Measurements from ENCODE around the gene TRPM8.

Gene TRPM8

DNA sequence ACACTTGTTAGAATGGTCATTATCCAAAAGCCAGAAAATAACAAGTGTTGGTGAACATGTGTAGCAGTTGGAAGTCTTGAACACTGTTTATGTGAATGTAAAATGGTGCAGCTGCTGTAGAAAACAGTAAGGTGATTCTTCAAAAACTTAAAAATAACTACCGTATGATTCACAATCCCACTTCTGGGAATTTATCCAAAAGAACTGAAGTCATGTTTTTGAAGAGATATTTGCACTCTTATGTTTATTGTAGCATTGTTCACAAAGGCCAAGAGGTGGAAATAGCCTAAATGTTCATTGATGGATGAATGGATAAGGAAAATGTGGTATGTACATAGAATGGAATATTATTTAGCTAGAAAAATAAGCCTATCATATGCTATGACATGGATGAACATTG, 127.0 kb downstream of the TRPM8 start:
- H3K4me2 ChIP-seq (ENCODE audit: insufficient read depth, low read length): no peak overlapping the region
- no peak overlapping the region for H3K27ac ChIP-seq (ENCODE audit: low read length)
- no peak overlapping the region for H2AFZ ChIP-seq (ENCODE audit: low read depth, low read length)
- no peak for DNase-seq
- H4K20me1 ChIP-seq (ENCODE audit: insufficient read depth, low read length): no peaks in the 10 kb centered on the region
- H3K4me1 ChIP-seq (ENCODE audit: insufficient read depth, low read length): no peaks in the 10 kb centered on the region
- peaks cover 9% of the 10 kb centered on the region for H3K27me3 ChIP-seq (ENCODE audit: insufficient read depth, low read length, poor library complexity)
- H3K4me3 ChIP-seq (ENCODE audit: low read depth in 1 of 2, low read length in 2 of 2): no peak overlapping the region
- H3K79me2 ChIP-seq (ENCODE audit: insufficient read depth, low read length): no peaks in the 10 kb centered on the region
- TF ChIP-seq EZH2 (IDR thresholded peaks at IDR 0.05; ENCODE audit: borderline replicate concordance, low read depth, low read length, severe bottlenecking): no peak
- TF ChIP-seq, protein P1, sequence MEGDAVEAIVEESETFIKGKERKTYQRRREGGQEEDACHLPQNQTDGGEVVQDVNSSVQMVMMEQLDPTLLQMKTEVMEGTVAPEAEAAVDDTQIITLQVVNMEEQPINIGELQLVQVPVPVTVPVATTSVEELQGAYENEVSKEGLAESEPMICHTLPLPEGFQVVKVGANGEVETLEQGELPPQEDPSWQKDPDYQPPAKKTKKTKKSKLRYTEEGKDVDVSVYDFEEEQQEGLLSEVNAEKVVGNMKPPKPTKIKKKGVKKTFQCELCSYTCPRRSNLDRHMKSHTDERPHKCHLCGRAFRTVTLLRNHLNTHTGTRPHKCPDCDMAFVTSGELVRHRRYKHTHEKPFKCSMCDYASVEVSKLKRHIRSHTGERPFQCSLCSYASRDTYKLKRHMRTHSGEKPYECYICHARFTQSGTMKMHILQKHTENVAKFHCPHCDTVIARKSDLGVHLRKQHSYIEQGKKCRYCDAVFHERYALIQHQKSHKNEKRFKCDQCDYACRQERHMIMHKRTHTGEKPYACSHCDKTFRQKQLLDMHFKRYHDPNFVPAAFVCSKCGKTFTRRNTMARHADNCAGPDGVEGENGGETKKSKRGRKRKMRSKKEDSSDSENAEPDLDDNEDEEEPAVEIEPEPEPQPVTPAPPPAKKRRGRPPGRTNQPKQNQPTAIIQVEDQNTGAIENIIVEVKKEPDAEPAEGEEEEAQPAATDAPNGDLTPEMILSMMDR (IDR thresholded peaks at IDR 0.05; ENCODE audit: borderline replicate concordance, extremely low read depth, low read length, poor library complexity, severe bottlenecking): no peak
- H3K9me3 ChIP-seq (ENCODE audit: insufficient read depth, low read length, severe bottlenecking): no peaks in the 10 kb centered on the region
- no peaks in the 10 kb centered on the region for H3K36me3 ChIP-seq (ENCODE audit: insufficient read depth, low read length)
- no peak overlapping the region for H3K9ac ChIP-seq (ENCODE audit: low read depth, low read length)
- no peak for ATAC-seq (ENCODE audit: insufficient read depth, low read depth)

DNA sequence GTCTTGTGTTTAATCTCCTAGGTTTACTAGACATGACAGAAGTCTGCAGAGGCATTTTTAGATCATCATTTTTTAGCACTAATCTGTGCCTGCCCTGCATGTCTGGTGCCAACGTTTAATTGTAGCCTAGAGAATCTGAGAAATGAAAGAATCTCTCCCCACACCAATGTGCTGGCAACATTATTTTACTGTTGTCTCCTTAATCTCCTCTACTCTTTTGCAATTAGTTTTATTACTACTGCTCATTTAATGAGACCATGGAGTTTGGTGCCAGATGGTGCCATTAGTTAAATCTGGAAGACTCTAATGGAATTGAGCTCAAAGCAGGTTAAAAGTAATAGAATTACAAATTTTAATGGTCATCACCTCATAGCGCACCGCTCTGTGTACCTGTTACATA, 129.3 kb downstream of the TRPM8 start:
- no peak overlapping the region for H3K4me3 ChIP-seq (ENCODE audit: low read depth in 1 of 2, low read length in 2 of 2)
- no peaks in the 10 kb centered on the region for H3K36me3 ChIP-seq (ENCODE audit: insufficient read depth, low read length)
- ATAC-seq (ENCODE audit: insufficient read depth, low read depth): no peak
- TF ChIP-seq, protein P1 (IDR thresholded peaks at IDR 0.05; ENCODE audit: borderline replicate concordance, extremely low read depth, low read length, poor library complexity, severe bottlenecking): no peak
- no peak for TF ChIP-seq EZH2 (IDR thresholded peaks at IDR 0.05; ENCODE audit: borderline replicate concordance, low read depth, low read length, severe bottlenecking)
- H3K79me2 ChIP-seq (ENCODE audit: insufficient read depth, low read length): no peaks in the 10 kb centered on the region
- no peak overlapping the region for H2AFZ ChIP-seq (ENCODE audit: low read depth, low read length)
- H4K20me1 ChIP-seq (ENCODE audit: insufficient read depth, low read length): no peaks in the 10 kb centered on the region
- no peak overlapping the region for H3K9ac ChIP-seq (ENCODE audit: low read depth, low read length)
- peaks cover 9% of the 10 kb centered on the region for H3K27me3 ChIP-seq (ENCODE audit: insufficient read depth, low read length, poor library complexity)
- no peak overlapping the region for H3K4me2 ChIP-seq (ENCODE audit: insufficient read depth, low read length)
- DNase-seq: no peak
- no peaks in the 10 kb centered on the region for H3K9me3 ChIP-seq (ENCODE audit: insufficient read depth, low read length, severe bottlenecking)
- H3K27ac ChIP-seq (ENCODE audit: low read length): no peak overlapping the region
- no peaks in the 10 kb centered on the region for H3K4me1 ChIP-seq (ENCODE audit: insufficient read depth, low read length)

DNA sequence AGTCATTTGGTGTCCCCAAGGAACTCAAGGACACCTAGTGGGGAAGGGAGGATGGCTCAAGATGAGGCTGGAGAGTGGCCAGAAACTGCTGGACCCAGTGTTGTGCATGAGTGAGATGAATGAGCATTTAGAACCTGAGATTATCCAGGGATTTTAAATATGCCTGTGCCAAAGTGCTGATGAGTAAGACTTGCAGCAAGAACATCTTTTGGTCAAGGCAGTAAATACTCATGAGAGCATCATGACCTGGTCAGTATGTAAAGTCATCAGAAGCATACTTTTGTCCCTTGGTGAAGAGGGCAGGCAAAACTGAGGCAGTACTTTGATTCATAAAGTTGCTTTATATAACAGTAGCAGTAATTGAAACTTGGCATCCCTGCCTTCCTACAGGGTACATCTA, 130.2 kb downstream of the TRPM8 start:
- no peaks in the 10 kb centered on the region for H3K9me3 ChIP-seq (ENCODE audit: insufficient read depth, low read length, severe bottlenecking)
- H3K27ac ChIP-seq (ENCODE audit: low read length): no peak overlapping the region
- no peaks in the 10 kb centered on the region for H3K4me1 ChIP-seq (ENCODE audit: insufficient read depth, low read length)
- H2AFZ ChIP-seq (ENCODE audit: low read depth, low read length): no peak overlapping the region
- H3K4me3 ChIP-seq (ENCODE audit: low read depth in 1 of 2, low read length in 2 of 2): no peak overlapping the region
- no peak for TF ChIP-seq EZH2 (IDR thresholded peaks at IDR 0.05; ENCODE audit: borderline replicate concordance, low read depth, low read length, severe bottlenecking)
- TF ChIP-seq, protein P1 (IDR thresholded peaks at IDR 0.05; ENCODE audit: borderline replicate concordance, extremely low read depth, low read length, poor library complexity, severe bottlenecking): no peak
- H3K27me3 ChIP-seq (ENCODE audit: insufficient read depth, low read length, poor library complexity): peaks cover 16% of the 10 kb centered on the region
- H3K79me2 ChIP-seq (ENCODE audit: insufficient read depth, low read length): no peaks in the 10 kb centered on the region
- H4K20me1 ChIP-seq (ENCODE audit: insufficient read depth, low read length): no peaks in the 10 kb centered on the region
- DNase-seq: no peak
- no peaks in the 10 kb centered on the region for H3K36me3 ChIP-seq (ENCODE audit: insufficient read depth, low read length)
- no peak overlapping the region for H3K4me2 ChIP-seq (ENCODE audit: insufficient read depth, low read length)
- no peak overlapping the region for H3K9ac ChIP-seq (ENCODE audit: low read depth, low read length)
- no peak for ATAC-seq (ENCODE audit: insufficient read depth, low read depth)

DNA sequence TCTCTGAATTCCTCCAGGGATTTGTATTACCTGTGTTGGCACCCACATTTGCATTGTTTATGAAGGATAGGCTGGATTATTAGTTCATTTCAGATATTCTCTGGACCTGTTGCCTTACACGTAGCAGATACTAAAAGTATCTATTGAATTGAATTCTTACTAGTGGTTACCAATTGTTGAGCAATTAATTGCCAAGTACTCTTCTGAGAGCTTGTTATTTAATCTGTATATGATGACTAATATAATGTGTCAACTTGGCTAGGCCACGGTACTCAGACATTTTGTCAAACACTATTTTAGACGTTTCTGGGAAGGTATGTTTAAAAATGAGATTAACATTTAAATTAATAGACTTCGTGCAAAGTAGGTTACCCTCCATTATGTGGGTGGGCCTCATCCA, 130.9 kb downstream of the TRPM8 start:
- H2AFZ ChIP-seq (ENCODE audit: low read depth, low read length): no peak overlapping the region
- ATAC-seq (ENCODE audit: insufficient read depth, low read depth): no peak
- no peak overlapping the region for H3K4me2 ChIP-seq (ENCODE audit: insufficient read depth, low read length)
- TF ChIP-seq, protein P1 (IDR thresholded peaks at IDR 0.05; ENCODE audit: borderline replicate concordance, extremely low read depth, low read length, poor library complexity, severe bottlenecking): no peak
- TF ChIP-seq EZH2 (IDR thresholded peaks at IDR 0.05; ENCODE audit: borderline replicate concordance, low read depth, low read length, severe bottlenecking): no peak
- H3K27me3 ChIP-seq (ENCODE audit: insufficient read depth, low read length, poor library complexity): peaks cover 18% of the 10 kb centered on the region
- H3K27ac ChIP-seq (ENCODE audit: low read length): no peak overlapping the region
- H3K36me3 ChIP-seq (ENCODE audit: insufficient read depth, low read length): no peaks in the 10 kb centered on the region
- H3K4me3 ChIP-seq (ENCODE audit: low read depth in 1 of 2, low read length in 2 of 2): no peak overlapping the region
- H3K4me1 ChIP-seq (ENCODE audit: insufficient read depth, low read length): no peaks in the 10 kb centered on the region
- H3K9ac ChIP-seq (ENCODE audit: low read depth, low read length): no peak overlapping the region
- DNase-seq: no peak
- no peaks in the 10 kb centered on the region for H3K79me2 ChIP-seq (ENCODE audit: insufficient read depth, low read length)
- H4K20me1 ChIP-seq (ENCODE audit: insufficient read depth, low read length): no peaks in the 10 kb centered on the region
- H3K9me3 ChIP-seq (ENCODE audit: insufficient read depth, low read length, severe bottlenecking): no peaks in the 10 kb centered on the region

Data from DND-41 (cell line).